22Rv1 (cell line): Measurements from ENCODE around the gene SLC6A2.

ENCODE experiments used
- ZFX ChIP-seq: fragments of 450-650 bp; IDR thresholded peaks from 2 replicates; pipeline ENCODE4 v1.6.1; 2017; ENCODE audit warnings: antibody characterized with exemption, borderline replicate concordance
- TF ChIP-seq, protein P1 (sequence below): fragments of 450-650 bp; IDR thresholded peaks from 2 replicates; pipeline ENCODE4 v1.5.1; 2017; ENCODE audit warnings: mild to moderate bottlenecking

DNA sequence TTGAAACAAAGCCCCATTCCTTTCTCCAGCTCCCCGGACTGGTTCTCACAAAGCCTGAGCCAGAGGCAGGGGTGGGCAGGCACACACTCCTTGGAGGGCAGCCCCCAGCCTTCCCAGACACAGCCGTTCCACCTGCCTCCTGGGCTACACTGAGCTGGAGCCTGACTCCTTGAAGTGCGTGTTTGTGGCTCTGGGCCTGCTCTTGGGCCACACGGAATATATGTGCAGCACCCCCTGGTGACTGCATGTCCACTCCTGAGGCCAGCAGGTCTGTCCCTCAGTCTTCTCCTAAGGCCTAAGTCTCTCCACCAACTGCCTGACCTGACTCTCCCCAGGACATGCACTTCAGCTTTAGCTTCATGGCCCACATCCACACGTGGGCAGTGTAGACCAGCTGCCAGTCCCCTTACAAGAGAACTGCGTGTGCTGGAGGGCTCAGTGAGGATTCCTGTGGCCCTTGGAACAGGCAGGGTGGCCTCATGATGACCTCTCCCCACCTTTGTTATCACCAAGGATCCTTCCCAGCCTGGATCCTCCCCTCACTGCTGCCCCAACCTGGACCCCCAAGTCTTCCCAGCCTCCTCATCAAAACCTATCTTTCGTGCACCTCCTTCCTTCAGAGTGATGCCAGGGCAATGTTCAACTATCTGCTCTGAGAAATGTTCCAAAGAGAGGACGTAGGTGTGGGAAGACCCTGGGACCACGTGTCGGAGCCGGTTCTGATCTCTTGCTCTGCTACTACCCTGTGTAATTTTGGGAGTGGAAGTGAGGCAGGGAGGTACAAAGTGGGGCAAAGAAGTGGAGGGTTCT is 12.4 kb upstream of the SLC6A2 start:
- TF ChIP-seq, protein P1, sequence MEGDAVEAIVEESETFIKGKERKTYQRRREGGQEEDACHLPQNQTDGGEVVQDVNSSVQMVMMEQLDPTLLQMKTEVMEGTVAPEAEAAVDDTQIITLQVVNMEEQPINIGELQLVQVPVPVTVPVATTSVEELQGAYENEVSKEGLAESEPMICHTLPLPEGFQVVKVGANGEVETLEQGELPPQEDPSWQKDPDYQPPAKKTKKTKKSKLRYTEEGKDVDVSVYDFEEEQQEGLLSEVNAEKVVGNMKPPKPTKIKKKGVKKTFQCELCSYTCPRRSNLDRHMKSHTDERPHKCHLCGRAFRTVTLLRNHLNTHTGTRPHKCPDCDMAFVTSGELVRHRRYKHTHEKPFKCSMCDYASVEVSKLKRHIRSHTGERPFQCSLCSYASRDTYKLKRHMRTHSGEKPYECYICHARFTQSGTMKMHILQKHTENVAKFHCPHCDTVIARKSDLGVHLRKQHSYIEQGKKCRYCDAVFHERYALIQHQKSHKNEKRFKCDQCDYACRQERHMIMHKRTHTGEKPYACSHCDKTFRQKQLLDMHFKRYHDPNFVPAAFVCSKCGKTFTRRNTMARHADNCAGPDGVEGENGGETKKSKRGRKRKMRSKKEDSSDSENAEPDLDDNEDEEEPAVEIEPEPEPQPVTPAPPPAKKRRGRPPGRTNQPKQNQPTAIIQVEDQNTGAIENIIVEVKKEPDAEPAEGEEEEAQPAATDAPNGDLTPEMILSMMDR: no peak
- TF ChIP-seq ZFX: no peak
